HepG2 (cell line): ENCODE results near the gene SLC16A6. TPM values are rescaled to one million over a fixed set of nuclear protein-coding genes. Genes with fewer than 3 reads are reported as not detected.

ENCODE experiments used
- AHR ChIP-seq: IDR thresholded peaks from 2 replicates; pipeline ENCODE4 v1.6.1; 2018; ENCODE audit warnings: missing genetic modification reagents, missing compliant biosample characterization
- AKNA ChIP-seq: sonication (generic); formaldehyde crosslinking; IDR thresholded peaks from 2 replicates; pipeline ENCODE4 v1.4.0; 2020; ENCODE audit warnings: missing genetic modification reagents, borderline replicate concordance
- HOXD1 ChIP-seq: sonication (generic); formaldehyde crosslinking; IDR thresholded peaks from 2 replicates; pipeline ENCODE4 v1.5.0; 2020; ENCODE audit warnings: missing genetic modification reagents
- NFIC ChIP-seq: IDR thresholded peaks from 2 replicates; pipeline ENCODE4 v1.6.1; 2012; ENCODE audit warnings: mild to moderate bottlenecking, low read length, inconsistent platforms
- PCBP1 ChIP-seq: fragments of 200-400 bp; formaldehyde crosslinking; IDR thresholded peaks from 2 replicates; pipeline ENCODE4 v1.6.1; 2017; ENCODE audit warnings: mild to moderate bottlenecking, low read depth, low read length, borderline replicate concordance
- PRMT3 ChIP-seq: sonication (generic); formaldehyde crosslinking; IDR thresholded peaks from 2 replicates; pipeline ENCODE4 v1.8.1; 2022; ENCODE audit warnings: low read depth, mild to moderate bottlenecking, moderate library complexity, missing genetic modification reagents, borderline replicate concordance
- SNAPC2 ChIP-seq: sonication (generic); formaldehyde crosslinking; IDR thresholded peaks from 2 replicates; pipeline ENCODE4 v1.8.1; 2022; ENCODE audit warnings: mild to moderate bottlenecking, missing genetic modification reagents
- SOX13 ChIP-seq, 3 experiments: fragments of 450-650 bp in 1 of 3; sonication (generic) in 1 of 3; formaldehyde crosslinking in 1 of 3; IDR thresholded peaks in 2 of 3; conservative IDR thresholded peaks in 1 of 3; 2 replicates each; pipeline versions ENCODE4 v1.5.0 to v1.6.1; 2016 to 2020; ENCODE audit warnings: antibody characterized with exemption in 1 of 3, mild to moderate bottlenecking in 1 of 3, missing compliant biosample characterization in 1 of 3, missing genetic modification reagents in 1 of 3, moderate library complexity in 1 of 3
- TARDBP ChIP-seq: sonication (generic); formaldehyde crosslinking; IDR thresholded peaks from 2 replicates; pipeline ENCODE4 v1.8.0; 2022; ENCODE audit warnings: mild to moderate bottlenecking, missing genetic modification reagents
- TEAD2 ChIP-seq: sonication (generic); formaldehyde crosslinking; IDR thresholded peaks from 2 replicates; pipeline ENCODE4 v1.9.0; 2021; ENCODE audit warnings: missing genetic modification reagents
- ZFP36 ChIP-seq: fragments of 150-350 bp; IDR thresholded peaks from 2 replicates; pipeline ENCODE4 v1.6.1; 2018; ENCODE audit warnings: borderline replicate concordance, low read length, low read depth; ENCODE audit not compliant: partially characterized antibody
- ZFP36L1 ChIP-seq: sonication (generic); formaldehyde crosslinking; IDR thresholded peaks from 2 replicates; pipeline ENCODE4 v1.8.0; 2022; ENCODE audit warnings: mild to moderate bottlenecking, missing genetic modification reagents, moderate library complexity
- ZNF235 ChIP-seq: sonication (generic); formaldehyde crosslinking; IDR thresholded peaks from 2 replicates; pipeline ENCODE4 v1.8.1; 2023; ENCODE audit warnings: mild to moderate bottlenecking, missing genetic modification reagents, borderline replicate concordance
- ZNF337 ChIP-seq: sonication (generic); formaldehyde crosslinking; IDR thresholded peaks from 2 replicates; pipeline ENCODE4 v1.5.1; 2020; ENCODE audit warnings: missing genetic modification reagents, low read depth, mild to moderate bottlenecking, borderline replicate concordance
- ZNF33B ChIP-seq: sonication (generic); formaldehyde crosslinking; IDR thresholded peaks from 2 replicates; pipeline ENCODE4 v1.5.1; 2020; ENCODE audit warnings: mild to moderate bottlenecking, missing genetic modification reagents
- ZNF451 ChIP-seq: sonication (generic); formaldehyde crosslinking; IDR thresholded peaks from 2 replicates; pipeline ENCODE4 v1.5.0; 2020; ENCODE audit warnings: mild to moderate bottlenecking, missing genetic modification reagents
- ZNF660 ChIP-seq: sonication (generic); formaldehyde crosslinking; IDR thresholded peaks from 2 replicates; pipeline ENCODE4 v1.5.1; 2020; ENCODE audit warnings: mild to moderate bottlenecking, low read depth, missing genetic modification reagents, borderline replicate concordance
- ZSCAN30 ChIP-seq: sonication (generic); formaldehyde crosslinking; IDR thresholded peaks from 2 replicates; pipeline ENCODE4 v1.5.0; 2020; ENCODE audit warnings: mild to moderate bottlenecking, missing genetic modification reagents
- polyA plus RNA-seq, 8 experiments: library from polyadenylated mRNA; depleted of rRNA in 3 of 8; stranded (reverse) in 7 of 8; unstranded in 1 of 8; fragments of >200 nt; fragmentation: Illumina TruSeq in 4 of 8; extraction: Trizol in 4 of 8; gene quantifications; 2 replicates each; pipeline versions ENCODE4 v1.2.1 to v1.2.3, GENCODE V29; 2011 to 2016; ENCODE audit warnings: low read depth in 4 of 8, missing spikeins in 1 of 8, mixed read lengths in 1 of 8; ENCODE audit not compliant: insufficient read depth in 1 of 8
- total RNA-seq, 5 experiments: library from RNA; depleted of rRNA; stranded (reverse); fragments of >200 nt; fragmentation: Illumina TruSeq; extraction: Trizol; gene quantifications; 2 replicates each; pipeline ENCODE4 v1.2.3, GENCODE V29; 2016; ENCODE audit warnings: low read depth in 1 of 5
- TF ChIP-seq, protein P1 (sequence below), 2 experiments: sonication (generic) in 1 of 2; formaldehyde crosslinking in 1 of 2; IDR thresholded peaks; 2 replicates each; pipeline versions ENCODE4 v1.5.1 to v1.6.1; 2011 to 2020; ENCODE audit warnings: borderline replicate concordance in 1 of 2, low read depth in 1 of 2, low read length in 1 of 2, mild to moderate bottlenecking in 1 of 2, missing genetic modification reagents in 1 of 2, moderate library complexity in 1 of 2
- TF ChIP-seq, protein P2 (sequence below): sonication (generic); formaldehyde crosslinking; IDR thresholded peaks from 2 replicates; pipeline ENCODE4 v1.4.0; 2020; ENCODE audit warnings: low read depth, mild to moderate bottlenecking, missing genetic modification reagents

The SLC16A6 gene
- total and polyA plus RNA-seq, 2 of the 13 experiments (the other 11 are each of a cell fraction or from before 2014, with no cell fraction given): 1.1 to 44.7 TPM

- TF ChIP-seq HOXD1 (CRISPR knock-in tag) (peak; percentile 28; the same call in 1 of the 2 replicates), TARDBP (CRISPR knock-in tag) (peak; percentile 73; the same call in 1 of the 2 replicates), AHR (no peak), PCBP1 (no peak), ZNF660 (CRISPR knock-in tag) (no peak), ZNF33B (CRISPR knock-in tag) (no peak), TEAD2 (CRISPR knock-in tag) (no peak), PRMT3 (CRISPR knock-in tag) (peak; percentile 20; the same call in 1 of the 2 replicates), ZNF235 (CRISPR knock-in tag) (no peak), SNAPC2 (CRISPR knock-in tag) (no peak), ZNF337 (CRISPR knock-in tag) (no peak), AKNA (CRISPR knock-in tag) (no peak), ZSCAN30 (CRISPR knock-in tag) (no peak), ZFP36L1 (CRISPR knock-in tag) (peak; percentile 65; the same call in 1 of the 2 replicates), SOX13 (IDR thresholded peaks at IDR 0.05) (peak; percentile 54; the same call in 1 of the 2 replicates), SOX13 (CRISPR knock-in tag; conservative IDR thresholded peaks at IDR 0.05 in 1 of 2, IDR thresholded peaks at IDR 0.05 in 1 of 2) (peak in 1 of 2 experiments; percentile 74; a peak in 2 of 4 replicates), ZFP36 (no peak), NFIC (peak; percentile 37; the same call in 1 of the 2 replicates), ZNF451 (CRISPR knock-in tag) (no peak)
- TF ChIP-seq, protein P1, sequence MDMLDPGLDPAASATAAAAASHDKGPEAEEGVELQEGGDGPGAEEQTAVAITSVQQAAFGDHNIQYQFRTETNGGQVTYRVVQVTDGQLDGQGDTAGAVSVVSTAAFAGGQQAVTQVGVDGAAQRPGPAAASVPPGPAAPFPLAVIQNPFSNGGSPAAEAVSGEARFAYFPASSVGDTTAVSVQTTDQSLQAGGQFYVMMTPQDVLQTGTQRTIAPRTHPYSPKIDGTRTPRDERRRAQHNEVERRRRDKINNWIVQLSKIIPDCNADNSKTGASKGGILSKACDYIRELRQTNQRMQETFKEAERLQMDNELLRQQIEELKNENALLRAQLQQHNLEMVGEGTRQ (IDR thresholded peaks at IDR 0.05; ENCODE audit: low read depth, low read length): no peak
- TF ChIP-seq, protein P1 (CRISPR knock-in tag; IDR thresholded peaks at IDR 0.05; ENCODE audit: borderline replicate concordance): no peak
- TF ChIP-seq, protein P2, sequence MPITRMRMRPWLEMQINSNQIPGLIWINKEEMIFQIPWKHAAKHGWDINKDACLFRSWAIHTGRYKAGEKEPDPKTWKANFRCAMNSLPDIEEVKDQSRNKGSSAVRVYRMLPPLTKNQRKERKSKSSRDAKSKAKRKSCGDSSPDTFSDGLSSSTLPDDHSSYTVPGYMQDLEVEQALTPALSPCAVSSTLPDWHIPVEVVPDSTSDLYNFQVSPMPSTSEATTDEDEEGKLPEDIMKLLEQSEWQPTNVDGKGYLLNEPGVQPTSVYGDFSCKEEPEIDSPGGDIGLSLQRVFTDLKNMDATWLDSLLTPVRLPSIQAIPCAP (CRISPR knock-in tag): no peak
Observed at GRCh38 chr17:68318103-68318991, 27.4 kb upstream of the SLC16A6 start (continued).
